SK-N-SH (cell line): ENCODE results near the gene ZNF462. TPM values are rescaled to one million over a fixed set of nuclear protein-coding genes. Genes with fewer than 3 reads are reported as not detected.

Source experiments
- CTCF ChIA-PET: fragments of 300-600, 350-600 bp; formaldehyde crosslinking; extraction: SDS; loops from one replicate; lab custom pipeline; 2021; lab: Yijun Ruan, JAX
- POLR2A ChIA-PET: fragments of 350-600 bp; sonication (Branson Sonifier 250); formaldehyde crosslinking; extraction: SDS; loops from one replicate; lab custom pipeline; 2020; ENCODE audit warnings: antibody characterized with exemption, inconsistent platforms; lab: Yijun Ruan, JAX
- DNase-seq: peaks from one replicate; pipeline ENCODE4 v3.0.0; 2012
- H2AFZ ChIP-seq: fragments of 200-600 bp; sonication (generic); 2 replicates; pipeline ENCODE4 v1.8.1; 2016; ENCODE audit warnings: antibody characterized with exemption, mild to moderate bottlenecking, low read depth
- H3F3A ChIP-seq: fragments of 200-600 bp; sonication (generic); replicated peaks from 2 replicates; pipeline ENCODE3; 2016; ENCODE audit warnings: antibody characterized with exemption, mild to moderate bottlenecking; ENCODE audit not compliant: insufficient read depth
- H3K27ac ChIP-seq, 2 experiments: fragments of 200-500 bp in 1 of 2; fragments of 200-600 bp in 1 of 2; sonication (Bioruptor generic) in 1 of 2; sonication (generic), shearing (Covaris generic) in 1 of 2; 2 replicates each; pipeline versions ENCODE4 v1.5.1 to v1.6.1; 2014 to 2016; ENCODE audit warnings: low read depth in 2 of 2, inconsistent platforms in 1 of 2, low read length in 1 of 2, mild to moderate bottlenecking in 1 of 2, mixed read lengths in 1 of 2
- H3K27me3 ChIP-seq: fragments of 200-600 bp; sonication (generic), shearing (Covaris generic); 2 replicates; pipeline ENCODE4 v1.6.1; 2016; ENCODE audit warnings: mixed run types; ENCODE audit not compliant: insufficient read depth
- H3K36me3 ChIP-seq, 2 experiments: fragments of 200-500 bp in 1 of 2; fragments of 200-600 bp in 1 of 2; sonication (Bioruptor generic) in 1 of 2; sonication (generic) in 1 of 2; replicated peaks in 1 of 2; 2 replicates each; pipeline versions ENCODE3 to v1.5.1; 2014 to 2016; ENCODE audit warnings: low read length in 1 of 2, mild to moderate bottlenecking in 1 of 2; ENCODE audit not compliant: insufficient read depth in 2 of 2, control insufficient read depth in 1 of 2
- H3K4me1 ChIP-seq, 2 experiments: fragments of 200-500 bp in 1 of 2; fragments of 200-600 bp in 1 of 2; sonication (Bioruptor generic) in 1 of 2; sonication (generic), shearing (Covaris generic) in 1 of 2; 2 replicates each; pipeline versions ENCODE4 v1.5.1 to v1.6.1; 2014 to 2016; ENCODE audit warnings: low read depth in 1 of 2, low read length in 1 of 2, mixed run types in 1 of 2; ENCODE audit not compliant: insufficient read depth in 2 of 2, control insufficient read depth in 1 of 2
- H3K4me2 ChIP-seq: fragments of 200-600 bp; sonication (generic), shearing (Covaris generic); 2 replicates; pipeline ENCODE4 v1.6.1; 2017; ENCODE audit warnings: mixed run types
- H3K4me3 ChIP-seq, 2 experiments: fragments of 200-500 bp in 1 of 2; fragments of 200-600 bp in 1 of 2; sonication (Bioruptor generic) in 1 of 2; sonication (generic), shearing (Covaris generic) in 1 of 2; 2 replicates each; pipeline versions ENCODE4 v1.5.1 to v1.8.1; 2014 to 2016; ENCODE audit warnings: low read depth in 2 of 2, inconsistent platforms in 1 of 2, low read length in 1 of 2, mild to moderate bottlenecking in 1 of 2, mixed read lengths in 1 of 2, moderate library complexity in 1 of 2
- H3K79me2 ChIP-seq: fragments of 200-600 bp; sonication (generic); 2 replicates; pipeline ENCODE4 v1.8.1; 2017; ENCODE audit warnings: mild to moderate bottlenecking; ENCODE audit not compliant: insufficient read depth
- H3K9ac ChIP-seq: fragments of 200-600 bp; sonication (generic); 2 replicates; pipeline ENCODE4 v1.6.1; 2017; ENCODE audit warnings: mixed run types
- H3K9me2 ChIP-seq: fragments of 200-600 bp; sonication (generic); 2 replicates; pipeline ENCODE4 v1.6.1; 2017; ENCODE audit warnings: mixed run types
- H3K9me3 ChIP-seq: fragments of 200-600 bp; sonication (generic); 2 replicates; pipeline ENCODE4 v1.6.1; 2017; ENCODE audit warnings: mixed run types, mild to moderate bottlenecking, moderate library complexity
- H4K20me1 ChIP-seq: fragments of 200-600 bp; sonication (generic); 2 replicates; pipeline ENCODE4 v1.6.1; 2017; ENCODE audit warnings: mild to moderate bottlenecking, mixed run types; ENCODE audit not compliant: insufficient read depth
- ELF1 ChIP-seq: IDR thresholded peaks from 2 replicates; pipeline ENCODE4 v1.4.0; 2012
- EZH2phosphoT487 ChIP-seq: fragments of 200-600 bp; sonication (generic); IDR thresholded peaks from 2 replicates; pipeline ENCODE4 v1.6.1; 2017; ENCODE audit warnings: low read depth, mixed run types, mild to moderate bottlenecking, antibody characterized with exemption, moderate library complexity, borderline replicate concordance
- FOXJ3 ChIP-seq: sonication (generic); formaldehyde crosslinking; IDR thresholded peaks from 2 replicates; pipeline ENCODE4 v1.5.1; 2020; ENCODE audit warnings: mild to moderate bottlenecking, missing genetic modification reagents
- GABPA ChIP-seq: IDR thresholded peaks from 2 replicates; pipeline ENCODE4 v1.4.0; 2012; ENCODE audit warnings: low read depth, mild to moderate bottlenecking
- JUND ChIP-seq: IDR thresholded peaks from 2 replicates; pipeline ENCODE4 v1.4.0; 2012
- NFIC ChIP-seq: IDR thresholded peaks from 2 replicates; pipeline ENCODE4 v1.4.0; 2012; ENCODE audit warnings: borderline replicate concordance
- NRF1 ChIP-seq: IDR thresholded peaks from 2 replicates; pipeline ENCODE4 v1.6.1; 2012; ENCODE audit warnings: low read depth, mild to moderate bottlenecking, low read length
- PBX3 ChIP-seq: IDR thresholded peaks from 2 replicates; pipeline ENCODE4; 2012
- RAD21 ChIP-seq: IDR thresholded peaks from 2 replicates; pipeline ENCODE4 v1.6.1; 2012; ENCODE audit warnings: mild to moderate bottlenecking, low read length
- RCOR1 ChIP-seq: fragments of 150-350 bp; IDR thresholded peaks from 2 replicates; pipeline ENCODE4 v1.6.1; 2017; ENCODE audit warnings: antibody characterized with exemption, low read length
- RFX5 ChIP-seq: IDR thresholded peaks from 2 replicates; pipeline ENCODE4 v1.6.1; 2012; ENCODE audit warnings: mild to moderate bottlenecking, improper control_type of control experiment, low read length
- RXRA ChIP-seq: IDR thresholded peaks from 2 replicates; pipeline ENCODE4 v1.4.0; 2012; ENCODE audit warnings: low read depth, mild to moderate bottlenecking, borderline replicate concordance
- SMC3 ChIP-seq: IDR thresholded peaks from 2 replicates; pipeline ENCODE4 v1.6.1; 2012; ENCODE audit warnings: low read depth, low read length, improper control_type of control experiment
- TCF12 ChIP-seq: IDR thresholded peaks from 2 replicates; pipeline ENCODE4 v1.4.0; 2012
- TEAD4 ChIP-seq: IDR thresholded peaks from 2 replicates; pipeline ENCODE4 v1.4.0; 2012; ENCODE audit warnings: mild to moderate bottlenecking, borderline replicate concordance; ENCODE audit not compliant: insufficient read depth
- WGBS: methylation state at CpG from one replicate; pipeline ENCODE4 v1.1.6; 2017; ENCODE audit warnings: low lambda C conversion rate; 5-methylcytosine and 5-hydroxymethylcytosine counted together
- polyA plus RNA-seq, 3 experiments: library from polyadenylated mRNA; depleted of rRNA; stranded (reverse); fragments of >200 nt; gene quantifications; 2 replicates each; pipeline ENCODE4 v1.2.3, GENCODE V29; 2012
- TF ChIP-seq, protein P1 (sequence below): fragments of 150-350 bp; IDR thresholded peaks from 2 replicates; pipeline ENCODE4 v1.6.1; 2017; ENCODE audit warnings: antibody characterized with exemption, low read length, low read depth, borderline replicate concordance
- TF ChIP-seq, protein P2 (sequence below): fragments of 200-600 bp; sonication (generic); IDR thresholded peaks from 2 replicates; pipeline ENCODE4 v1.6.1; 2017; ENCODE audit warnings: antibody characterized with exemption, mild to moderate bottlenecking, moderate library complexity
- TF ChIP-seq, protein P3 (sequence below): IDR thresholded peaks from 2 replicates; pipeline ENCODE4 v1.4.0; 2012; ENCODE audit warnings: low read depth
- TF ChIP-seq, protein P4 (sequence below): IDR thresholded peaks from 2 replicates; pipeline ENCODE4 v1.4.0; 2012; ENCODE audit warnings: low read depth, borderline replicate concordance
- TF ChIP-seq, protein P5 (sequence below): IDR thresholded peaks from 2 replicates; pipeline ENCODE4 v1.4.0; 2012; ENCODE audit warnings: low read depth, borderline replicate concordance

The ZNF462 gene
- polyA plus RNA-seq, 1 of the 3 experiments (the other 2 are of a cell fraction), result 5.2 TPM

DNA sequence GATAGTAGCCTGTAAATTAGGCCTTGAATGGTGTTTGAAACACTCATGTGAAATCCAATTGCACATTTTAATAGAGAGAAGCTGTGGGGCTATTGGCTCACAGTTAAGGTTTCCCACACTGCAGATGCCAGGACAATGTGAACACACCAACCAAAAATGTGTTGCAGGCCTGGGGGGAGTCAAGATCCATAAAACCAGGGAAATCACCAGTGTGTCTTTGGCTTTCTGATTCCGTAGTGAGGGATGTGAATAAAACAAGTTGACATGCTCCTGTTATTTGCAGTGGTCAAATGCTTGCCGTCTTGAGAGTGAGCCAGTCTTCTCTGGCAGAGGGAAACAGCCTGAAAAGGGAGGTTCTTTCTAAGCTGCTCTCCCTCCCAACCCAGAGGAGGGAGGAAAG is 79.0 kb downstream of the ZNF462 start:
- H3F3A ChIP-seq, result peaks cover 24% of the 10 kb centered on the region
- H4K20me1 ChIP-seq, result peaks cover 5% of the 10 kb centered on the region; the same call in 1 of the 2 replicates
- no peak overlapping the region; a peak in 1 of 4 replicates for H3K27ac ChIP-seq
- H3K4me1 ChIP-seq, result peaks cover 0 to 9% of the 10 kb centered on the region in 2 experiments; a peak in 2 of 4 replicates
- no peak overlapping the region for H3K4me2 ChIP-seq
- no peaks in the 10 kb centered on the region for H3K9me3 ChIP-seq
- no peak for TF ChIP-seq GABPA
- TF ChIP-seq, protein P1, sequence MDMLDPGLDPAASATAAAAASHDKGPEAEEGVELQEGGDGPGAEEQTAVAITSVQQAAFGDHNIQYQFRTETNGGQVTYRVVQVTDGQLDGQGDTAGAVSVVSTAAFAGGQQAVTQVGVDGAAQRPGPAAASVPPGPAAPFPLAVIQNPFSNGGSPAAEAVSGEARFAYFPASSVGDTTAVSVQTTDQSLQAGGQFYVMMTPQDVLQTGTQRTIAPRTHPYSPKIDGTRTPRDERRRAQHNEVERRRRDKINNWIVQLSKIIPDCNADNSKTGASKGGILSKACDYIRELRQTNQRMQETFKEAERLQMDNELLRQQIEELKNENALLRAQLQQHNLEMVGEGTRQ, result no peak
- no peaks in the 10 kb centered on the region; the same call in 1 of the 2 replicates for H3K9me2 ChIP-seq
- no peak for DNase-seq
- H3K4me3 ChIP-seq, result no peak overlapping the region
- no peaks in the 10 kb centered on the region for H3K27me3 ChIP-seq
- no peaks in the 10 kb centered on the region for H3K79me2 ChIP-seq
- H2AFZ ChIP-seq, result no peak overlapping the region
- CTCF ChIA-PET, result no interaction called here
- 96% methylated on average over 2 of the region's 2 CpGs for WGBS
- H3K36me3 ChIP-seq, result peaks cover 31 to 66% of the 10 kb centered on the region in 2 experiments
- POLR2A ChIA-PET, result no interaction called here
- H3K9ac ChIP-seq, result no peak overlapping the region

DNA sequence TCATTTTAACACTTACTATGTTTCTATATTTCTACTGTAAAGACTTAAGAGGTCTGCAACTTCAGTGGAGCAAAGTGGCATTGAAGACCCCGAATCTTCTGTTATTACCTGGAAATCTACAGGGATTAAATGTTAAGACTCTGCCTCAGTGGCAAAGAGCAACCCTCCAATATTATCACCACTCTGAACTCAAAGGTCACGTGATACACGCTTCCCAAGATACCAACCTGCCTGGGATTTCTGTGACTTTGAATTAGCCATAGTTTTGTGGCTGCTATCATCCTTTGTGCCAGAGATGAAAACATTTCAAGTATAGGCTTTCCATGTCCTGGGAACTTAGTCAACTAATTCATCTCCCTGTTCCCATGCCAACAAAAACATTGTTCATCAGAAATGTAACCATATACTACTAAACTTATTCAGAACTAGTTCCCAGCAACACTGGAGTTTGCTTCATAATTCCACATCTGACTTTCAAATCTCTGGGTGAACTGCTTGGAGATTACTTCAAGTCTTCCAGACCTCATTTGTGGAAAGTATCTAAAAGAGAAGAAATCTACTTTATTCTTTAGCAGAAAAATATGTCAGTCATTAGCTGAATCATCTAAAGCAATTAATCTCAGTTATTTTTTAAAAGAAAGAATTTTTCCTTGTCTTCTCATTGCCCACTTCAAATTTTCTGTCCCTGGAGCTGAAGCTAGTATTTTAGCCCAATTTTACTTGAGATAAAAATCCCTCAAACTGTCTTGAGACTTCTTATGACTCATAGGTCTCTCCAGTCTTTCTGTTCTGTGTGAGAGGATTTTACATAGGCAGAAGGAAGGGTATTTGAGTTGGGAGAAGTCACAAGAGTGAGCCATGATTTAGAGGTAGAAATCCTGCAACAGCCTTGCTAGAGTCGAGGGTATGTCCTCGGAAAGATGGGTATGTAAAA is 83.0 kb downstream of the ZNF462 start:
- H3K4me3 ChIP-seq, result no peak overlapping the region
- peak overlapping the region; percentile 58 for H3K4me2 ChIP-seq
- 74% methylated on average over 5 of the region's 5 CpGs for WGBS
- no peak overlapping the region for H2AFZ ChIP-seq
- peaks cover 0 to 18% of the 10 kb centered on the region in 2 experiments; a peak in 3 of 4 replicates for H3K4me1 ChIP-seq
- ChIA-PET CTCF (interaction anchor here (1.3 kb wide), 1 partner anchor 82 kb away, joined by 3 read pairs; no protein-coding TSS in a partner anchor), POLR2A (no interaction called here)
- peaks cover 16 to 41% of the 10 kb centered on the region in 2 experiments for H3K36me3 ChIP-seq
- no peaks in the 10 kb centered on the region for H3K27me3 ChIP-seq
- H4K20me1 ChIP-seq, result peaks cover 5% of the 10 kb centered on the region; the same call in 1 of the 2 replicates
- no peaks in the 10 kb centered on the region for H3K9me3 ChIP-seq
- H3K79me2 ChIP-seq, result no peaks in the 10 kb centered on the region
- DNase-seq, result no peak
- no peaks in the 10 kb centered on the region for H3K9me2 ChIP-seq
- peaks cover 31% of the 10 kb centered on the region for H3F3A ChIP-seq
- peak overlapping the region; percentile 30 to 99; a peak in 3 of 4 replicates for H3K27ac ChIP-seq
- peak overlapping the region; percentile 81 for H3K9ac ChIP-seq
- TF ChIP-seq TCF12 (peak; percentile 45), PBX3 (peak; percentile 85), JUND (peak; percentile 34; the same call in 1 of the 2 replicates), RXRA (peak; percentile 39; the same call in 1 of the 2 replicates), FOXJ3 (no peak), TEAD4 (0 out of 2 replicates have a peak, but pooled peaks have one; percentile 40), SMC3 (no peak), NFIC (peak; percentile 92), RAD21 (no peak), ELF1 (no peak), RCOR1 (no peak), RFX5 (no peak), NRF1 (no peak), EZH2phosphoT487 (no peak)
- TF ChIP-seq, protein P2, sequence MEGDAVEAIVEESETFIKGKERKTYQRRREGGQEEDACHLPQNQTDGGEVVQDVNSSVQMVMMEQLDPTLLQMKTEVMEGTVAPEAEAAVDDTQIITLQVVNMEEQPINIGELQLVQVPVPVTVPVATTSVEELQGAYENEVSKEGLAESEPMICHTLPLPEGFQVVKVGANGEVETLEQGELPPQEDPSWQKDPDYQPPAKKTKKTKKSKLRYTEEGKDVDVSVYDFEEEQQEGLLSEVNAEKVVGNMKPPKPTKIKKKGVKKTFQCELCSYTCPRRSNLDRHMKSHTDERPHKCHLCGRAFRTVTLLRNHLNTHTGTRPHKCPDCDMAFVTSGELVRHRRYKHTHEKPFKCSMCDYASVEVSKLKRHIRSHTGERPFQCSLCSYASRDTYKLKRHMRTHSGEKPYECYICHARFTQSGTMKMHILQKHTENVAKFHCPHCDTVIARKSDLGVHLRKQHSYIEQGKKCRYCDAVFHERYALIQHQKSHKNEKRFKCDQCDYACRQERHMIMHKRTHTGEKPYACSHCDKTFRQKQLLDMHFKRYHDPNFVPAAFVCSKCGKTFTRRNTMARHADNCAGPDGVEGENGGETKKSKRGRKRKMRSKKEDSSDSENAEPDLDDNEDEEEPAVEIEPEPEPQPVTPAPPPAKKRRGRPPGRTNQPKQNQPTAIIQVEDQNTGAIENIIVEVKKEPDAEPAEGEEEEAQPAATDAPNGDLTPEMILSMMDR, result no peak
- TF ChIP-seq, protein P3, sequence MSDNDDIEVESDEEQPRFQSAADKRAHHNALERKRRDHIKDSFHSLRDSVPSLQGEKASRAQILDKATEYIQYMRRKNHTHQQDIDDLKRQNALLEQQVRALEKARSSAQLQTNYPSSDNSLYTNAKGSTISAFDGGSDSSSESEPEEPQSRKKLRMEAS, result no peak
- TF ChIP-seq, protein P4, sequence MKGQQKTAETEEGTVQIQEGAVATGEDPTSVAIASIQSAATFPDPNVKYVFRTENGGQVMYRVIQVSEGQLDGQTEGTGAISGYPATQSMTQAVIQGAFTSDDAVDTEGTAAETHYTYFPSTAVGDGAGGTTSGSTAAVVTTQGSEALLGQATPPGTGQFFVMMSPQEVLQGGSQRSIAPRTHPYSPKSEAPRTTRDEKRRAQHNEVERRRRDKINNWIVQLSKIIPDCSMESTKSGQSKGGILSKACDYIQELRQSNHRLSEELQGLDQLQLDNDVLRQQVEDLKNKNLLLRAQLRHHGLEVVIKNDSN, result peak; percentile 64; the same call in 1 of the 2 replicates
- TF ChIP-seq, protein P5, sequence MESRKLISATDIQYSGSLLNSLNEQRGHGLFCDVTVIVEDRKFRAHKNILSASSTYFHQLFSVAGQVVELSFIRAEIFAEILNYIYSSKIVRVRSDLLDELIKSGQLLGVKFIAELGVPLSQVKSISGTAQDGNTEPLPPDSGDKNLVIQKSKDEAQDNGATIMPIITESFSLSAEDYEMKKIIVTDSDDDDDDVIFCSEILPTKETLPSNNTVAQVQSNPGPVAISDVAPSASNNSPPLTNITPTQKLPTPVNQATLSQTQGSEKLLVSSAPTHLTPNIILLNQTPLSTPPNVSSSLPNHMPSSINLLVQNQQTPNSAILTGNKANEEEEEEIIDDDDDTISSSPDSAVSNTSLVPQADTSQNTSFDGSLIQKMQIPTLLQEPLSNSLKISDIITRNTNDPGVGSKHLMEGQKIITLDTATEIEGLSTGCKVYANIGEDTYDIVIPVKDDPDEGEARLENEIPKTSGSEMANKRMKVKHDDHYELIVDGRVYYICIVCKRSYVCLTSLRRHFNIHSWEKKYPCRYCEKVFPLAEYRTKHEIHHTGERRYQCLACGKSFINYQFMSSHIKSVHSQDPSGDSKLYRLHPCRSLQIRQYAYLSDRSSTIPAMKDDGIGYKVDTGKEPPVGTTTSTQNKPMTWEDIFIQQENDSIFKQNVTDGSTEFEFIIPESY, result no peak
